ENCODE results near the gene HCST. TPM values are rescaled to one million over a fixed set of nuclear protein-coding genes. Genes with fewer than 3 reads are reported as not detected.

HCST gene
- total and polyA plus RNA-seq, 2 of the 13 experiments (the other 11 are each of a cell fraction or from before 2014, with no cell fraction given) = 0.24 to 1.2 TPM

DNA sequence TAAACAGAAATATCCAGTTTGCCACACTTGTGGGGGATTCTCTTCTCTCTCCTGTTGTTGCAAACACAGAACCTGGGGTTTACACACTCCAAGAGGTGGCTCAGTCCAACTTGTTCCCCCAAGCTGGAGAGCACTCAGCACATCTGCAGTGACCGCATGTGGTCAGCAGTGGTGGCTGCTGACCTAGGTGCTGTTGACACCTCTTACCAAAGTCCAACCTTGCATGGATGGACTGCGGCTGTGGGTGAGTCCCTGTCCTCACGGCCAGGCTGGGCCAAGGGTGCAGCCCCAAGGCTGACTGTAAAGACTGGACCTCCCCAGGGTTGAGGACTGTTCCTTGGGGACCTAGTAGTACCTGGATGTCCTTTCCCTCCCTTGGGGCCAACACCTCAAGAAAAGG, 39.9 kb downstream of the HCST start (continued):
- TF ChIP-seq ATRX (CRISPR knock-in tag; IDR thresholded peaks at IDR 0.05; ENCODE audit: borderline replicate concordance) (no peak), ZNF441 (CRISPR knock-in tag; IDR thresholded peaks at IDR 0.05; ENCODE audit: borderline replicate concordance) (no peak), SRY (CRISPR knock-in tag; IDR thresholded peaks at IDR 0.05) (0 out of 2 replicates have a peak, but pooled peaks have one; percentile 56), CENPT (CRISPR knock-in tag; IDR thresholded peaks at IDR 0.05; ENCODE audit: low read depth) (no peak), ZNF816 (CRISPR knock-in tag; IDR thresholded peaks at IDR 0.05; ENCODE audit: borderline replicate concordance) (no peak), TCF7 (IDR thresholded peaks at IDR 0.05; ENCODE audit: low read depth) (no peak), ZNF746 (CRISPR knock-in tag; IDR thresholded peaks at IDR 0.05) (0 out of 2 replicates have a peak, but pooled peaks have one; percentile 44), ZSCAN21 (CRISPR knock-in tag; IDR thresholded peaks at IDR 0.05; ENCODE audit: borderline replicate concordance) (peak; percentile 70; the same call in 1 of the 2 replicates), PHF5A (CRISPR knock-in tag; IDR thresholded peaks at IDR 0.05; ENCODE audit: low read depth, unreplicated experiment) (no peak), SALL2 (CRISPR knock-in tag; IDR thresholded peaks at IDR 0.05) (no peak), ZNF772 (CRISPR knock-in tag; IDR thresholded peaks at IDR 0.05) (0 out of 2 replicates have a peak, but pooled peaks have one; percentile 28), GZF1 (CRISPR knock-in tag; IDR thresholded peaks at IDR 0.05) (no peak), ZMYM3 (CRISPR knock-in tag; IDR thresholded peaks at IDR 0.05) (peak; percentile 64; the same call in 1 of the 2 replicates), ZNF510 (CRISPR knock-in tag; IDR thresholded peaks at IDR 0.05; ENCODE audit: low read depth) (no peak), KMT2B (CRISPR knock-in tag; IDR thresholded peaks at IDR 0.05) (no peak)
- TF ChIP-seq, protein P1, sequence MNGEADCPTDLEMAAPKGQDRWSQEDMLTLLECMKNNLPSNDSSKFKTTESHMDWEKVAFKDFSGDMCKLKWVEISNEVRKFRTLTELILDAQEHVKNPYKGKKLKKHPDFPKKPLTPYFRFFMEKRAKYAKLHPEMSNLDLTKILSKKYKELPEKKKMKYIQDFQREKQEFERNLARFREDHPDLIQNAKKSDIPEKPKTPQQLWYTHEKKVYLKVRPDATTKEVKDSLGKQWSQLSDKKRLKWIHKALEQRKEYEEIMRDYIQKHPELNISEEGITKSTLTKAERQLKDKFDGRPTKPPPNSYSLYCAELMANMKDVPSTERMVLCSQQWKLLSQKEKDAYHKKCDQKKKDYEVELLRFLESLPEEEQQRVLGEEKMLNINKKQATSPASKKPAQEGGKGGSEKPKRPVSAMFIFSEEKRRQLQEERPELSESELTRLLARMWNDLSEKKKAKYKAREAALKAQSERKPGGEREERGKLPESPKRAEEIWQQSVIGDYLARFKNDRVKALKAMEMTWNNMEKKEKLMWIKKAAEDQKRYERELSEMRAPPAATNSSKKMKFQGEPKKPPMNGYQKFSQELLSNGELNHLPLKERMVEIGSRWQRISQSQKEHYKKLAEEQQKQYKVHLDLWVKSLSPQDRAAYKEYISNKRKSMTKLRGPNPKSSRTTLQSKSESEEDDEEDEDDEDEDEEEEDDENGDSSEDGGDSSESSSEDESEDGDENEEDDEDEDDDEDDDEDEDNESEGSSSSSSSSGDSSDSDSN (CRISPR knock-in tag; IDR thresholded peaks at IDR 0.05) = 0 out of 2 replicates have a peak, but pooled peaks have one; percentile 30
- TF ChIP-seq, protein P2, sequence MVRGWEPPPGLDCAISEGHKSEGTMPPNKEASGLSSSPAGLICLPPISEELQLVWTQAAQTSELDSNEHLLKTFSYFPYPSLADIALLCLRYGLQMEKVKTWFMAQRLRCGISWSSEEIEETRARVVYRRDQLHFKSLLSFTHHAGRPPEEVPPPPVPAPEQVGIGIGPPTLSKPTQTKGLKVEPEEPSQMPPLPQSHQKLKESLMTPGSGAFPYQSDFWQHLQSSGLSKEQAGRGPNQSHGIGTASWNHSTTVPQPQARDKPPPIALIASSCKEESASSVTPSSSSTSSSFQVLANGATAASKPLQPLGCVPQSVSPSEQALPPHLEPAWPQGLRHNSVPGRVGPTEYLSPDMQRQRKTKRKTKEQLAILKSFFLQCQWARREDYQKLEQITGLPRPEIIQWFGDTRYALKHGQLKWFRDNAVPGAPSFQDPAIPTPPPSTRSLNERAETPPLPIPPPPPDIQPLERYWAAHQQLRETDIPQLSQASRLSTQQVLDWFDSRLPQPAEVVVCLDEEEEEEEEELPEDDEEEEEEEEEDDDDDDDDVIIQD (CRISPR knock-in tag; IDR thresholded peaks at IDR 0.05; ENCODE audit: low read depth) = 0 out of 2 replicates have a peak, but pooled peaks have one; percentile 23
- TF ChIP-seq, protein P3, sequence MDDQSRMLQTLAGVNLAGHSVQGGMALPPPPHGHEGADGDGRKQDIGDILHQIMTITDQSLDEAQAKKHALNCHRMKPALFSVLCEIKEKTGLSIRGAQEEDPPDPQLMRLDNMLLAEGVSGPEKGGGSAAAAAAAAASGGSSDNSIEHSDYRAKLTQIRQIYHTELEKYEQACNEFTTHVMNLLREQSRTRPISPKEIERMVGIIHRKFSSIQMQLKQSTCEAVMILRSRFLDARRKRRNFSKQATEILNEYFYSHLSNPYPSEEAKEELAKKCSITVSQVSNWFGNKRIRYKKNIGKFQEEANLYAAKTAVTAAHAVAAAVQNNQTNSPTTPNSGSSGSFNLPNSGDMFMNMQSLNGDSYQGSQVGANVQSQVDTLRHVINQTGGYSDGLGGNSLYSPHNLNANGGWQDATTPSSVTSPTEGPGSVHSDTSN (CRISPR knock-in tag; IDR thresholded peaks at IDR 0.05; ENCODE audit: borderline replicate concordance) = no peak
- TF ChIP-seq, protein P4, sequence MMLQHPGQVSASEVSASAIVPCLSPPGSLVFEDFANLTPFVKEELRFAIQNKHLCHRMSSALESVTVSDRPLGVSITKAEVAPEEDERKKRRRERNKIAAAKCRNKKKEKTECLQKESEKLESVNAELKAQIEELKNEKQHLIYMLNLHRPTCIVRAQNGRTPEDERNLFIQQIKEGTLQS (CRISPR knock-in tag; IDR thresholded peaks at IDR 0.05) = no peak
- TF ChIP-seq, protein P5, sequence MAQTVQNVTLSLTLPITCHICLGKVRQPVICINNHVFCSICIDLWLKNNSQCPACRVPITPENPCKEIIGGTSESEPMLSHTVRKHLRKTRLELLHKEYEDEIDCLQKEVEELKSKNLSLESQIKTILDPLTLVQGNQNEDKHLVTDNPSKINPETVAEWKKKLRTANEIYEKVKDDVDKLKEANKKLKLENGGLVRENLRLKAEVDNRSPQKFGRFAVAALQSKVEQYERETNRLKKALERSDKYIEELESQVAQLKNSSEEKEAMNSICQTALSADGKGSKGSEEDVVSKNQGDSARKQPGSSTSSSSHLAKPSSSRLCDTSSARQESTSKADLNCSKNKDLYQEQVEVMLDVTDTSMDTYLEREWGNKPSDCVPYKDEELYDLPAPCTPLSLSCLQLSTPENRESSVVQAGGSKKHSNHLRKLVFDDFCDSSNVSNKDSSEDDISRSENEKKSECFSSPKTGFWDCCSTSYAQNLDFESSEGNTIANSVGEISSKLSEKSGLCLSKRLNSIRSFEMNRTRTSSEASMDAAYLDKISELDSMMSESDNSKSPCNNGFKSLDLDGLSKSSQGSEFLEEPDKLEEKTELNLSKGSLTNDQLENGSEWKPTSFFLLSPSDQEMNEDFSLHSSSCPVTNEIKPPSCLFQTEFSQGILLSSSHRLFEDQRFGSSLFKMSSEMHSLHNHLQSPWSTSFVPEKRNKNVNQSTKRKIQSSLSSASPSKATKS (CRISPR knock-in tag; IDR thresholded peaks at IDR 0.05) = no peak
- TF ChIP-seq, protein P6, sequence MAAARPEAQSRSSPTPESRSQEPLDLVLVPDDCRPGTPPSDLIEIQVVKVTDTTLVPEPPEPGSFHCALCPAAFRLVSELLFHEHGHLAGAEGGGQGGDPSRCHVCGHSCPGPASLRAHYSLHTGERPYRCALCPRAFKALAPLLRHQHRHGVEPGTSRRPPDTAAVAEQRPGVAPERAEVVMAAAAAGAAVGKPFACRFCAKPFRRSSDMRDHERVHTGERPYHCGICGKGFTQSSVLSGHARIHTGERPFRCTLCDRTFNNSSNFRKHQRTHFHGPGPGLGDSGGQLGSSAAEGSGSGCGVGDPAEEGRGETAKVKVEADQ (CRISPR knock-in tag; IDR thresholded peaks at IDR 0.05; ENCODE audit: borderline replicate concordance) = no peak
- TF ChIP-seq, protein P7, sequence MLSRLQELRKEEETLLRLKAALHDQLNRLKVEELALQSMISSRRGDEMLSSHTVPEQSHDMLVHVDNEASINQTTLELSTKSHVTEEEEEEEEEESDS (CRISPR knock-in tag; IDR thresholded peaks at IDR 0.05; ENCODE audit: borderline replicate concordance) = no peak
